ENCODE data around the gene NPIPA3.
"Not testable (repeated sequence)": the region's sequence is repeated elsewhere in the genome, so short reads cannot be mapped to it uniquely, and the experiment has no call there.

Gene NPIPA3

DNA sequence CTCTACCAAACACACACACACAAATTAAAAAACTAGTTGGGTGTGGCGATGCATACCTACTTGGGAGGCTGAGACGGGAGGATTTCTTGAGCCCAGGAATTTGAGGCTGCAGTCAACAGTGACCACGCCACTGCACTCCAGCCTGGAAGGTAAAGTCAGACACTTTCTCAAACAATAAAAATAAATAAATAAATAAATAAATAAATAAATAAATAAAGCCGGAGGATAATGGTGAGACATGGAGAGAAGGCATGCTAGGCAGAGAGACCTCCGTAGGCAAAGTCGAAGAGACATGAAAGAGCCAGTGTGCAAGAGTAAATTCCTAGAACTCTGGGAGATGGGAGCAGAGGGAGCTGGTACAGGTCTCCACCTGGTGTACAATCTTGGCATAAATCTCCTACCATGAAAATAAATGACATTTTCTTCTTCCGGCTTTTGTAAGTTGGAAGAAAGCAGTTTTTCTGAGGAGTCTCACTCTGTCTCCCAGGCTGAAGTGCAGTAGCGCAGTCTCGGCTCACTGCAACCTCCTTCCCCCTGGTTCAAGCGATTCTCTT is 37.7 kb downstream of the NPIPA3 start:
- not testable (repeated sequence) for DNase-seq

DNA sequence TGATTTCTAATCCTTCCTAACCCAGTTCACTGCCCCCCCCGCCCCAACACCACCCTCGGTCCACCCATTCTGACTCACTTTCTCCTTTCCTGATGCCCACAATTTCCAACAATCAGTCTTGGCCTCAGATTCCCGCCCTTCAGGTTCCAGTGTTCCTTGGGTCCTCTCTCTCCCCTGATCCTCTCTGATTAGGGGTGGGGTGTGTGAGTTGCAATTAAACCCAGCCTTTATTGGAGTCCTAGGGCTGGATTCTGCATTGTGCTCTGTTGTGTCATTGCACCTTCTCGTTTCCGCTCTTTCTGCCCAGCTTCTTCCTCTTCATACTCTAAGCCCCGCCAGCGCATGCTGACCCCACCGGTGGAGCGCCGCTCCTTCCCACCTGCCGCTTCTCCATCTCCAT is 38.6 kb downstream of the NPIPA3 start:
- DNase-seq; in situ Hi-C loops (cut with HindIII; ENCODE audit: low pct_ligation_motif_present, low pct_unique_long_range_greater_than_20kb, low sequenced_read_pairs): not testable (repeated sequence)

More for the DNA sequence above, 37.7 kb downstream of the NPIPA3 start:
- in situ Hi-C loops (cut with HindIII; ENCODE audit: low pct_ligation_motif_present, low pct_unique_long_range_greater_than_20kb, low sequenced_read_pairs) = not testable (repeated sequence)

DNA sequence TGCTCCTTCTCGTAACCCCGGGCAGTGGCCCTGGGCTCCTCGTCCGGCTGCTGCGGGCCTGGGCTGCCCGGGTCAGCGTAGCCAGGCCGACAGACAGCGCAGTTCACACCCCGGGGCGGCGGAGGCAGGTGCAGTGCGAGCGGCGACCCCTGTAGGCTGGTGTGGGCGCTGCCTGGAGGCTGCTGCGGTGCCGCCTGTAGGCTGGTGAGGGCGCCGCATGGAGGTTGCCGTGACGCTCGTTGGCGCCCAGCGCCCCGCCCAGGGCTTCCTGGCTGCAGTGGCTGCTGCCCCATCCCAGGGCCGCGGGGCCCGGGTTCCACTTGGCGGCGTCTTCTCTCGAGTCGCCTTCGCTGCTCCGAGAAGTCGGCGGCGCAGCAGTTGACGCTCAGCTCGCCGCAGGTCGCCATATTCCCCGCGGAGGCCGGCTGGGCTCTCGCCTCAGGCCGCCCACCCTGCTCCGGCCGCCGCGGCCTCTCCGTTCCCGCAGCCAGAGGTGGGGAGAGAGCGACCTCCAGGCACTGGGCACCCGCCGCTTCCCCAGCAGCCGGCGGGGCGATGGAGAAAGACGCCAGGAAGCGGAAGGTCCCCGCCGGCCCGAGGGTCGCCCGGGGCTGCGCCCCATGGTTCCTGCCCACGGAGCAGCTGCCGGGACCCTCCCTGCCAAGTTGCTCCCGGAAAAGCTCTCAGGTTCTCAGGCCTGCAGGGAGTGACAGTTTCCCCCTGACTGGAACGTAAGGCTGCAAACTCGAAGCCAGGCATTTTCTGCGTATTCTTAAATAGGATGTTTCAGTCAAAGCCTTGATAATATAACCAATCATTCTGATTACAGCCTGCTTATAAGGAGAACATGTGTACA is 39.3 kb downstream of the NPIPA3 start, which contains the start of gene NPIPA2:
NPIPA2 (plus strand) TSS at position 261 of the 856 bp plus-strand sequence. CDS start 5,533 bp downstream, outside the sequence.
- in situ Hi-C loops (cut with HindIII; ENCODE audit: low pct_ligation_motif_present, low pct_unique_long_range_greater_than_20kb, low sequenced_read_pairs); DNase-seq: not testable (repeated sequence)

DNA sequence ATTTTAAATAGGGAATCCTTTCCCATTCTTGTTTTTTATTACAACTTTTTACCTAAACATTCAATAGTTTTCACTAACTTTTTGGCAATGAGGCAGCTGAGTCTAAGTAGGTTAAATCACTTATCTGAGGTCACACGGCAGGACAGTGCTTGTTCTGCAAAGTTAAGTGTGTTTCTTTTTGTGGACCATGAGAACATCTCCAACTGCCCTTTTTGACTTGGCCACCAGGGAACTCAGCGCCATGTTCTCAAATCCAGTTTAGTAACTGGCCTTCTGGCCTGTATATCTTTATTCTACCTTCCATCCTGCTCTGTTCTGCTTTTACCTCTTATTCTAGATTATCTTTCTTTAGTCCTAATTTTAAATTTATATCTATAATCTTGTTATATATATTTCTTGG is 70.4 kb downstream of the NPIPA3 start:
- in situ Hi-C loops (cut with HindIII; ENCODE audit: low pct_ligation_motif_present, low pct_unique_long_range_greater_than_20kb, low sequenced_read_pairs); DNase-seq: not testable (repeated sequence)

DNA sequence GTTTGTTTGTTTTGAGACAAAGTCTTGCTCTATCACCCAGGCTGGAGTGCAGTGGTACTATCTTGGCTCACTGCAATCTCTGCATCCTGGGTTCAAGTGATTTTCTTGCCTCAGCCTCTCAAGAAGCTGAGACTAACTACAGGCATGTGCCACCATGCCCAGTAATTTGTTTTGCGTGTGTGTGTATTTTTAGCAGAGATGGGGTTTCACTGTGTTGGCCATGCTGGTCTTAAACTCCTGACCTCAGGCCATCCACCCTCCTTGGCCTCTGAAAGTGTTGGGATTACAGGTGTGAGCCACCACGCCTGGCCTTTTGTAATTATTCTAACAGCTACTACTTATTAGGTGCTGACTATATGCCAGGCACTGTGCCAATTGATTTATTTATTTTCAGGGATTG is 72.4 kb downstream of the NPIPA3 start:
- in situ Hi-C loops (cut with HindIII; ENCODE audit: low pct_ligation_motif_present, low pct_unique_long_range_greater_than_20kb, low sequenced_read_pairs); DNase-seq: not testable (repeated sequence)
